Adrenal gland (tissue), 19 donors: Measurements from ENCODE around the gene ZDHHC19. TPM values are rescaled to one million over a fixed set of nuclear protein-coding genes. Genes with fewer than 3 reads are reported as not detected.
A peak's percentile ranks its signal among the peaks of the same experiment; 100 is the strongest.

Experiments used
- DNase-seq, 7 donors: peaks; one replicate each; pipeline ENCODE4 v3.0.0-alpha.2; 2019 to 2020
- H3K27ac ChIP-seq, 5 donors: fragments of 200-600 bp; sonication (generic) in 4 of 5; 1 replicate in 3 of 5; 2 replicates in 2 of 5; pipeline versions ENCODE4 v1.5.1 to v1.8.0; 2016 to 2020; ENCODE audit warnings: mild to moderate bottlenecking in 1 of 5
- H3K27me3 ChIP-seq: fragments of 200-600 bp; 2 replicates; pipeline ENCODE4 v1.8.0; 2021
- H3K36me3 ChIP-seq, 2 donors: fragments of 200-600 bp; replicated peaks in 1 of 2; 1 replicate in 1 of 2; 2 replicates in 1 of 2; pipeline versions ENCODE4 v1.5.1 to v1.8.0; 2018 to 2022
- H3K4me1 ChIP-seq, 2 donors: fragments of 200-600 bp; replicated peaks in 1 of 2; 1 replicate in 1 of 2; 2 replicates in 1 of 2; pipeline versions ENCODE4 v1.5.1 to v1.8.0; 2018 to 2021
- H3K4me3 ChIP-seq, 4 donors: fragments of 200-600 bp; sonication (generic) in 3 of 4; one replicate each; pipeline ENCODE4 v1.5.1; 2016 to 2018
- H3K9me3 ChIP-seq, 3 donors: fragments of 200-600 bp; sonication (generic) in 1 of 3; replicated peaks in 1 of 3; 1 replicate in 2 of 3; 2 replicates in 1 of 3; pipeline versions ENCODE4 v1.5.1 to v1.8.0; 2016 to 2021
- POLR2A ChIP-seq, 2 donors: fragments of 450-650 bp; IDR thresholded peaks; one replicate each; pipeline ENCODE4 v1.6.1; 2017; ENCODE audit warnings: antibody characterized with exemption in 2 of 2, mild to moderate bottlenecking in 2 of 2, moderate library complexity in 1 of 2
- WGBS, 4 donors: extraction: QIAGEN DNeasy Blood & Tissue Kit in 2 of 4; methylation state at CpG; one replicate each; pipeline versions ENCODE4 v1.1.5 to v1.1.7; 2013 to 2017; 5-methylcytosine and 5-hydroxymethylcytosine counted together
- intact Hi-C, 2 donors: fragments of 100-400 bp; cut with DNase I; formaldehyde crosslinking; loops; one replicate each; pipeline versions ENCODE4 v1.14.1 to v1.15.0; 2022 to 2023
- long read RNA-seq, 10 donors: library from polyadenylated mRNA in 3 of 10; unstranded in 2 of 10; stranded (forward) in 1 of 10; transcript quantifications; one replicate each; pipeline ENCODE4 v2.0.0 and lab custom pipeline, GENCODE V29; 2021 to 2026
- polyA plus RNA-seq, 3 donors: library from polyadenylated mRNA; stranded (reverse); fragments of 200-250 nt in 2 of 3; fragments of 350-450 nt in 1 of 3; fragmentation: Illumina TruSeq in 1 of 3; extraction: RNeasy Lipid Tissue Mini Kit (QIAGEN cat#74804) in 1 of 3; gene quantifications; one replicate each; pipeline ENCODE4 v1.2.3, GENCODE V29; 2013 to 2014
- total RNA-seq, 9 donors: library from RNA; depleted of rRNA in 4 of 9; stranded (reverse); fragments of >200 nt in 4 of 9; fragments of 120-200 nt in 1 of 9; fragmentation: NEBNext Ultra II Directional in 1 of 9; extraction: Animal tissue kit (Norgen Biotek cat#: 25700) in 1 of 9; gene quantifications; one replicate each; pipeline versions ENCODE4 v1.1.0 to v1.2.4, GENCODE V29; 2013 to 2023
- TF ChIP-seq, protein P1 (sequence below), 6 experiments: fragments of 450-650 bp in 4 of 6; fragments of 200-600 bp in 2 of 6; sonication (generic) in 1 of 6; IDR thresholded peaks; 1 replicate in 5 of 6; 2 replicates in 1 of 6; pipeline versions ENCODE4 v1.5.1 to v1.8.0; 2016 to 2021; ENCODE audit warnings: antibody characterized with exemption in 6 of 6, mild to moderate bottlenecking in 2 of 6, moderate library complexity in 1 of 6
- donor health status: healthy with polysubstance abuse.
- donor health status: Bipolar disorder and iron deficiency.
- donor health status: DM: yes; HTN: yes; CAD: no.
- donor health status: DM: no; HTN: no; CAD: no.
- donor health status: DM: no; HTN: no; CAD: no.
- donor health status: DM: yes; HTN: yes; CAD: no.

The ZDHHC19 gene, protein sequence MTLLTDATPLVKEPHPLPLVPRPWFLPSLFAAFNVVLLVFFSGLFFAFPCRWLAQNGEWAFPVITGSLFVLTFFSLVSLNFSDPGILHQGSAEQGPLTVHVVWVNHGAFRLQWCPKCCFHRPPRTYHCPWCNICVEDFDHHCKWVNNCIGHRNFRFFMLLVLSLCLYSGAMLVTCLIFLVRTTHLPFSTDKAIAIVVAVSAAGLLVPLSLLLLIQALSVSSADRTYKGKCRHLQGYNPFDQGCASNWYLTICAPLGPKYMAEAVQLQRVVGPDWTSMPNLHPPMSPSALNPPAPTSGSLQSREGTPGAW
- total RNA-seq (10 to 100 TPM in 4 of 9 donors, 1 to 10 TPM in 4, not detected in 1; 3.0 to 26.0 (median 8.2) TPM), polyA plus RNA-seq (10 to 100 TPM in 1 of 3 donors, 1 to 10 TPM in 2; 5.9 to 59.2 (median 7.4) TPM)
- long read RNA-seq, donor 1, partial matches to known transcripts = 5 of 8 reads
- long read RNA-seq, donor 1, other reads (novel, unspliced or antisense) = 0 of 8 reads
- long read RNA-seq, donor 2 = 0 reads
- long read RNA-seq, donor 3, transcript ZDHHC19-204 (3 exons, 572 nt) = major isoform, 6 of 15 reads
- long read RNA-seq, donor 3, partial matches to known transcripts = 0 of 15 reads
- long read RNA-seq, donor 3, other reads (novel, unspliced or antisense) = 9 of 15 reads
- long read RNA-seq, donor 4, partial matches to known transcripts = 3 of 15 reads
- long read RNA-seq, donor 4, other reads (novel, unspliced or antisense) = 12 of 15 reads
- long read RNA-seq, donor 5, partial matches to known transcripts = 7 of 25 reads
- long read RNA-seq, donor 5, other reads (novel, unspliced or antisense) = 18 of 25 reads
- long read RNA-seq, donor 6, partial matches to known transcripts = 2 of 7 reads
- long read RNA-seq, donor 6, other reads (novel, unspliced or antisense) = 5 of 7 reads
- long read RNA-seq, donor 7, transcript ZDHHC19-204 (3 exons, 572 nt) = major isoform, 5 of 11 reads
- long read RNA-seq, donor 7, partial matches to known transcripts = 6 of 11 reads
- long read RNA-seq, donor 7, other reads (novel, unspliced or antisense) = 0 of 11 reads
- long read RNA-seq, donor 8, partial matches to known transcripts = 0 of 1 reads
- long read RNA-seq, donor 8, other reads (novel, unspliced or antisense) = 0 of 1 reads
- long read RNA-seq, donor 9 = 0 reads
- long read RNA-seq, donor 10, transcript ZDHHC19-204 (3 exons, 572 nt) = major isoform, 6 of 6 reads
- long read RNA-seq, donor 10, partial matches to known transcripts = 0 of 6 reads
- long read RNA-seq, donor 10, other reads (novel, unspliced or antisense) = 0 of 6 reads

GRCh38 chr3:196210673-196211556 is at the start of gene ZDHHC19:
TSS of gene ZDHHC19 (minus strand) at chr3:196211400. CDS start at chr3:196211315, 85 bp downstream.
- H3K36me3 ChIP-seq = no peaks in the 10 kb centered on the region
- TF ChIP-seq, protein P1, sequence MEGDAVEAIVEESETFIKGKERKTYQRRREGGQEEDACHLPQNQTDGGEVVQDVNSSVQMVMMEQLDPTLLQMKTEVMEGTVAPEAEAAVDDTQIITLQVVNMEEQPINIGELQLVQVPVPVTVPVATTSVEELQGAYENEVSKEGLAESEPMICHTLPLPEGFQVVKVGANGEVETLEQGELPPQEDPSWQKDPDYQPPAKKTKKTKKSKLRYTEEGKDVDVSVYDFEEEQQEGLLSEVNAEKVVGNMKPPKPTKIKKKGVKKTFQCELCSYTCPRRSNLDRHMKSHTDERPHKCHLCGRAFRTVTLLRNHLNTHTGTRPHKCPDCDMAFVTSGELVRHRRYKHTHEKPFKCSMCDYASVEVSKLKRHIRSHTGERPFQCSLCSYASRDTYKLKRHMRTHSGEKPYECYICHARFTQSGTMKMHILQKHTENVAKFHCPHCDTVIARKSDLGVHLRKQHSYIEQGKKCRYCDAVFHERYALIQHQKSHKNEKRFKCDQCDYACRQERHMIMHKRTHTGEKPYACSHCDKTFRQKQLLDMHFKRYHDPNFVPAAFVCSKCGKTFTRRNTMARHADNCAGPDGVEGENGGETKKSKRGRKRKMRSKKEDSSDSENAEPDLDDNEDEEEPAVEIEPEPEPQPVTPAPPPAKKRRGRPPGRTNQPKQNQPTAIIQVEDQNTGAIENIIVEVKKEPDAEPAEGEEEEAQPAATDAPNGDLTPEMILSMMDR (IDR thresholded peaks at IDR 0.05) = no peak
- DNase-seq = peak in 1 of 7 donors; percentile 19
- 72 to 77% (median 74%) methylated on average over 20 to 23 of the region's 23 CpGs for WGBS, 4 donors
- intact Hi-C loops = no loop called here
- no peaks in the 10 kb centered on the region for H3K9me3 ChIP-seq
- H3K4me3 ChIP-seq = no peak within 1 kb of the TSS
- no peaks in the 10 kb centered on the region for H3K27me3 ChIP-seq
- peak within 1 kb of the TSS in 3 of 5 donors; percentile 16 to 41 (median 34) for H3K27ac ChIP-seq
- H3K4me1 ChIP-seq = peaks cover 13 to 25% of the 10 kb centered on the region in 2 donors

DNA sequence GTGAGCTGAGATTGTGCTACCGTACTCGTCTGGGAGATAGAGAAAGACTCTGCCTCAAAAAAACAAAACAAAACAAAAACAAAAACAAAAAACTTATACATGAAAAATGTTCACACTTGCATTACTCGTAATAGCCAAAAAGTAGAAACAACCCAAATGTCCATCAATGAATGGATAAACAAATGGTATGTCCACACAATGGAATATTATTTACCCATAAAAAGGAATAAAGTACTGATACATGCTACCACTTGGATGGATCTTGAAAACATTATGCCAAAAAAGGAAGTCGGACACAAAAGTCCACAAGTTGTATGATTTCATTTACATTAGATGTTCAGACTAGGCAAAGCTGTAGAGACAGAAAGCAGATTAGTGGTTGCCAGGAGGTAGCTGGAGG is 49.6 kb upstream of the ZDHHC19 start:
- intact Hi-C loops = loop anchor here in 1 of 2 donors (10.0 kb wide), 1 partner anchor 264 kb away; no protein-coding TSS in a partner anchor
- 95 to 99% (median 97%) methylated on average over 4 of the region's 4 CpGs for WGBS, 4 donors
- Histone ChIP-seq H3K27ac (no peak overlapping the region), H3K27me3 (no peaks in the 10 kb centered on the region), H3K9me3 (no peaks in the 10 kb centered on the region), H3K36me3 (peaks cover 0 to 20% of the 10 kb centered on the region in 2 donors), H3K4me3 (no peak overlapping the region), H3K4me1 (no peaks in the 10 kb centered on the region)
- no peak for DNase-seq
- no peak for TF ChIP-seq POLR2A (IDR thresholded peaks at IDR 0.05)
- TF ChIP-seq, protein P1 (IDR thresholded peaks at IDR 0.05) = no peak

GRCh38 chr3:196255776-196256175 is 44.6 kb upstream of the ZDHHC19 start:
- H3K9me3 ChIP-seq = no peaks in the 10 kb centered on the region
- TF ChIP-seq, protein P1 (IDR thresholded peaks at IDR 0.05) = no peak
- TF ChIP-seq POLR2A (IDR thresholded peaks at IDR 0.05) = no peak
- H3K4me3 ChIP-seq = no peak overlapping the region
- intact Hi-C loops = loop anchor here in 1 of 2 donors (10.0 kb wide), 1 partner anchor 429 kb away; no protein-coding TSS in a partner anchor
- WGBS, 4 donors = 76 to 92% (median 83%) methylated on average over 1 of the region's 1 CpG
- H3K27me3 ChIP-seq = no peaks in the 10 kb centered on the region
- H3K36me3 ChIP-seq = peaks cover 0 to 21% of the 10 kb centered on the region in 2 donors
- no peak overlapping the region for H3K27ac ChIP-seq
- H3K4me1 ChIP-seq = no peaks in the 10 kb centered on the region
- no peak for DNase-seq
